ENCODE results near the gene ARAP1. TPM values are rescaled to one million over a fixed set of nuclear protein-coding genes. Genes with fewer than 3 reads are reported as not detected.

ARAP1 gene
- total RNA-seq, 1 donor from 2014 or later = 60.2 TPM

DNA sequence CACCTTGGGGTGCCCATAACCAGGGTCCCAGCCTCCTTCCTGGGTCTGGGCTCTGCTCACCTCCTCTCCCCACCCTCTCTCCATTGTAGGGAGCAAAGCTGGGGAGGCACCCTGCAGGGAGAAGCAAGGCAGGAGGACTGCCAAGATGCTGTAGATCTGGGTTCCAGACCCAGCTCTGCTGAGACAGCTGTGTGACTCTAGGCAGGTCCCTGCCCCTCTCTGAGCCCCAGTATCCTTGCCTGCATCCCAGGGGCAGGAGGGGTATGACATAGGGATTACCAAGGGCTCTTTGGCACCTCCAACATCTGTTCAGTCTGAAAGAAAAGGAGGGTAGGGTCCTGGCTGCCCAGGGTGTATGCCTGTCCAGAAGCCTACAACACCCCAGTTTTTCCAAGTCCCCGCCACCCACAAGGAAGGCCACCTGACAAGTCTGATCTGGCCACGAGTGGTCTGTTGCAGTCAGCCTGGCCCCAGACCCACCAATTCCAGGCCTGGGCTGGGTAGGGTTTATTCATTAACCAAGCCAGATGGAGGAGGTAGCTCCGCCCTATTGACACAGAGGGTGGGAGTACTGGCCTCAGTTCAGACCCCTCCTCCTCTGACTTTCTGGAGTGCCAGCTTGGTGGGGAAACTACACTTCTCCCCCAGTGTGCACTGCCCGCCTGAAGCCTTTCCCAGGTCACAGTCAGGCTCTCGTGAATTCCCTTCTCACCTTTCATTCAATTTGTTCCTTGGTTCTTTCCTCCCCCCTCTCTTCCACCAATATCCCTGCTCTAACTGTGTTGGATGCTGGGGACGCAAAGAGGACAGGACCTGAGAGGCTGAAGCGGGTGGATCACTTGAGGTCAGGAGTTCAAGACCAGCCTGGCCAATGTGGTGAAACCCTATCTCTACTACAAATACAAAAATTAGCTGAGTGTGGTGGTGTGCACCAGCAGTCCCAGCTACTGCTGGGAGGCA is 26.6 kb upstream of the ARAP1 start:
- TF ChIP-seq, protein P1, sequence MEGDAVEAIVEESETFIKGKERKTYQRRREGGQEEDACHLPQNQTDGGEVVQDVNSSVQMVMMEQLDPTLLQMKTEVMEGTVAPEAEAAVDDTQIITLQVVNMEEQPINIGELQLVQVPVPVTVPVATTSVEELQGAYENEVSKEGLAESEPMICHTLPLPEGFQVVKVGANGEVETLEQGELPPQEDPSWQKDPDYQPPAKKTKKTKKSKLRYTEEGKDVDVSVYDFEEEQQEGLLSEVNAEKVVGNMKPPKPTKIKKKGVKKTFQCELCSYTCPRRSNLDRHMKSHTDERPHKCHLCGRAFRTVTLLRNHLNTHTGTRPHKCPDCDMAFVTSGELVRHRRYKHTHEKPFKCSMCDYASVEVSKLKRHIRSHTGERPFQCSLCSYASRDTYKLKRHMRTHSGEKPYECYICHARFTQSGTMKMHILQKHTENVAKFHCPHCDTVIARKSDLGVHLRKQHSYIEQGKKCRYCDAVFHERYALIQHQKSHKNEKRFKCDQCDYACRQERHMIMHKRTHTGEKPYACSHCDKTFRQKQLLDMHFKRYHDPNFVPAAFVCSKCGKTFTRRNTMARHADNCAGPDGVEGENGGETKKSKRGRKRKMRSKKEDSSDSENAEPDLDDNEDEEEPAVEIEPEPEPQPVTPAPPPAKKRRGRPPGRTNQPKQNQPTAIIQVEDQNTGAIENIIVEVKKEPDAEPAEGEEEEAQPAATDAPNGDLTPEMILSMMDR (conservative IDR thresholded peaks at IDR 0.05; ENCODE audit: low read depth, low read length) = no peak
- no peak for DNase-seq (ENCODE audit: low read depth)

DNA sequence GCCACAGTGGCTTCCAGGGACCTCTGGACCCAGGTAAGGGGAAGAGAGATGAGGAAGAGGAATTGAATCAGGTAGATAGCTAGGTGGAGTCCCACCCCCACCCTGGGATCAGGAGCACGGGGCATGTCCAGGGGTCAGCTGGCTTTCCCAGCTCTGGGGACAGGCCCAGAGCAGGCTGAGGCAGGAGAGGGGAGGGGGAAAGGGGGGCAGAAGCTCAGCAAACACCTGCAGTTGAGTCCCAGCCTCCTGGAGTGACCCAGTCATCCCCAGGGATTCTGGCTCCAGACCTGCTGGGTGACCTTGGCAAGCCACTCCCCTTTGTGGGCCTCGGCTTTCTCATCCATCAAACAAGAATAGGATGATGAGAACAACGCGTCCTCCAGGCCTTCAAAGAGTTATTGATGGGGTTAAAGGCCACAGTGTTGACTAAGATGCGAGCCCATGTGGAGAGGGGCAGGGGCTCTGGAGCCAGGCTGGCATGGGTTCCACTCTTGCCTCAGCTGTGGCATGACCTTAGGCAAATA is 25.6 kb upstream of the ARAP1 start:
- no peak for DNase-seq (ENCODE audit: low read depth)
- no peak overlapping the region for H3K4me3 ChIP-seq (ENCODE audit: low read depth, low read length)
- TF ChIP-seq, protein P1 (conservative IDR thresholded peaks at IDR 0.05; ENCODE audit: low read depth, low read length) = no peak

More for the DNA sequence above, 26.6 kb upstream of the ARAP1 start:
- H3K4me3 ChIP-seq (ENCODE audit: low read depth, low read length) = no peak overlapping the region

GRCh38 chr11:72776844-72777754 is 24.9 kb upstream of the ARAP1 start:
- H3K4me3 ChIP-seq (ENCODE audit: low read depth, low read length) = no peak overlapping the region
- no peak for DNase-seq (ENCODE audit: low read depth)
- TF ChIP-seq, protein P1 (conservative IDR thresholded peaks at IDR 0.05; ENCODE audit: low read depth, low read length) = no peak

DNA sequence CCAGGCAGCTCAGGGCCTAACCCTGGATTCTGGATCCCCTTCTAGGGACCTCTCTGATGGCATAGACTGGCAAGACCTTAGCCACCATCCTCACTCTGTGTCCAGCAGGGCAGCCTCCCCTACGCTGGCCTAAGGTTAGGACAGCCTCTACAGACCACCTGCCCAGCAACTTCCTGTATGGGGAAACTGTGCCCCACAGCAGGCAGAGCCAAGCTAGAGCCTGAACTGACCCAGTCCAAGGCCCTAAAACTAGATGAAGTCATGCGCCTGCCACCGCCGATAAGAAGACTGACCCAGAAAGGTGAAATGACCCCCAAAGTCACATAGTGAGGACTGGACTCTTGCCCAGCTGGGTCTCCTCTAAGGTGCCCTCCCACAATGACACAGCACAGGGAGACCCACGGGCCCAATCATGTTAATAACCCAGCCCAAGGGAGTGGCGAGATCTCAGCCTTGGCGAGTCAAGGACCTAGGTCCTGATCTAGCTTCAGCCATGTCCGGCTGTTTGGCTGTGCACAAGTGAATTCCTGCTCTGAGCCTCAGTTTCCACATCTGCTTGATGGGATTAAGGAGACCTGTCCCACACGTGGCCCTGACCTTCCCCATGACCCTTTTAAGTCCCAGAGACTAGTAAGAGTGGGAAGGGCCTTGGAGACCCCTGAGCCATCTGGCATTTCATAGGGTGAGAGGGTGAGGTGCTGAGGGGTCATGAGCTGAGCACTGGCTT is 24.1 kb upstream of the ARAP1 start:
- H3K4me3 ChIP-seq (ENCODE audit: low read depth, low read length) = no peak overlapping the region
- no peak for DNase-seq (ENCODE audit: low read depth)
- TF ChIP-seq, protein P1 (conservative IDR thresholded peaks at IDR 0.05; ENCODE audit: low read depth, low read length) = no peak

- no peak overlapping the region for H3K4me3 ChIP-seq (ENCODE audit: low read depth, low read length)
- TF ChIP-seq, protein P1 (conservative IDR thresholded peaks at IDR 0.05; ENCODE audit: low read depth, low read length) = no peak
- DNase-seq (ENCODE audit: low read depth) = no peak
These were observed 23.3 kb upstream of the ARAP1 start for GRCh38 chr11:72775288-72776110.
